Activated T-cell treated with anti-CD3 and anti-CD28 coated beads, Interleukin-2, amount 50 U/mL, for 72 hours (primary cell): ENCODE data around the gene ADAM29. TPM values are rescaled to one million over a fixed set of nuclear protein-coding genes. Genes with fewer than 3 reads are reported as not detected.

Experiments used
- ATAC-seq, 2 donors: fragments of 150-1000 bp; cut with Tn5 transposase; replicated peaks in 1 of 2; 2 replicates each; pipeline ENCODE4 v1.10.0; 2021; ENCODE audit warnings: moderate library complexity in 2 of 2, mild to moderate bottlenecking in 1 of 2
- DNase-seq, 2 donors: peaks; one replicate each; pipeline ENCODE4 v3.0.0; 2021 to 2022; ENCODE audit warnings: mixed read lengths in 1 of 2
- H3K27ac Mint-ChIP-seq: one replicate; pipeline ENCODE4 v1.8.0; 2022; ENCODE audit warnings: mild to moderate bottlenecking, moderate library complexity, mixed read lengths
- H3K27me3 Mint-ChIP-seq: one replicate; pipeline ENCODE4 v1.8.0; 2022; ENCODE audit warnings: low read depth, mixed read lengths
- H3K36me3 Mint-ChIP-seq, 2 donors: one replicate each; pipeline ENCODE4 v1.8.0; 2022; ENCODE audit warnings: mixed read lengths in 2 of 2, mild to moderate bottlenecking in 1 of 2; ENCODE audit not compliant: insufficient read depth in 2 of 2
- H3K4me1 Mint-ChIP-seq: one replicate; pipeline ENCODE4 v1.8.0; 2022; ENCODE audit warnings: low read depth, mixed read lengths
- H3K4me3 Mint-ChIP-seq, 2 donors: one replicate each; pipeline ENCODE4 v1.8.0; 2022; ENCODE audit warnings: mild to moderate bottlenecking in 2 of 2, mixed read lengths in 2 of 2, moderate library complexity in 2 of 2
- H3K9me3 Mint-ChIP-seq, 2 donors: one replicate each; pipeline ENCODE4 v1.8.0; 2022; ENCODE audit warnings: mixed read lengths in 2 of 2
- total RNA-seq, 2 donors: library from RNA; stranded (reverse); gene quantifications; one replicate each; pipeline ENCODE4 v1.2.3, GENCODE V29; 2022

Gene ADAM29
- total RNA-seq, 2 donors from 2014 or later = not detected

GRCh38 chr4:174926958-174927357 is 8.8 kb downstream of the ADAM29 start:
- ATAC-seq (no peak), DNase-seq (no peak)
- Mint-ChIP-seq H3K4me1 (no peaks in the 10 kb centered on the region), H3K27ac (no peak overlapping the region), H3K36me3 (no peaks in the 10 kb centered on the region), H3K9me3 (no peaks in the 10 kb centered on the region), H3K27me3 (no peaks in the 10 kb centered on the region), H3K4me3 (no peak overlapping the region)

- Mint-ChIP-seq H3K4me3 (no peak overlapping the region), H3K36me3 (no peaks in the 10 kb centered on the region), H3K27me3 (no peaks in the 10 kb centered on the region), H3K9me3 (no peaks in the 10 kb centered on the region), H3K4me1 (no peaks in the 10 kb centered on the region), H3K27ac (no peak overlapping the region)
- ATAC-seq = no peak
- DNase-seq = no peak
These were observed 10.0 kb downstream of the ADAM29 start for GRCh38 chr4:174928174-174928573.

DNA sequence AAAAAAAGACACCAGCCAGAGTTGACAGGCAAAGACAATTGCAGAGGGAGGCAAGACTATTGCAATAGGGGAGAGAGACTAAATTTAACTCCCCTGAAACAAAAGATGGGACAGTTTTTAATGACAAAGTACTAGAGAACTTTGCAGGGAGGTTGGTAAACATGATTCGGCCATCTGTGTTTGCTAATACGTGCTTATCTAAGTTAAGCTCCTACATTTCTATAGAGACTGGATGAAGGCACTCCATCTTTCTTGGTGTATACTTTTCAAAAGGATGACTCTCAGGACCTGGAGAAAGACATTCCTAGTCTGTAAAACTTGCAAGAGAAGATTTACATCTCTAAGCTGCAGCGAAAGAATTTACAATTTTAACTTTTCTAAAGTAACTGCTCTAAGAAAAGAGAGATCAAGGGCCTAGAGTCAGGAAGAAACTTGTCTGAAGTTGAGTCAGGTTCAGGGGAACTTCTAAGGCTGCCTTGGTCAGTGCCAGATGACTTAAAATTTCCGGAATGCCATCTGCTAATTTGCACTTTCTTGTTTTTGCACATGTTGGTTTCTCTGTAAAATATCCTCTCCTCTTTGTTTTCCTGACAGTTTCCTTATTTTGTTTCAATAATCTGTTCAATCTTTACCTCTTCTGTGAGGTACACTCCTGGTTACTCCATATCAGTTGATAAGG is 10.6 kb downstream of the ADAM29 start:
- no peaks in the 10 kb centered on the region for H3K27me3 Mint-ChIP-seq
- no peak for DNase-seq
- H3K4me1 Mint-ChIP-seq = no peaks in the 10 kb centered on the region
- no peaks in the 10 kb centered on the region for H3K36me3 Mint-ChIP-seq
- H3K9me3 Mint-ChIP-seq = no peaks in the 10 kb centered on the region
- no peak overlapping the region for H3K27ac Mint-ChIP-seq
- ATAC-seq = no peak
- no peak overlapping the region for H3K4me3 Mint-ChIP-seq

DNA sequence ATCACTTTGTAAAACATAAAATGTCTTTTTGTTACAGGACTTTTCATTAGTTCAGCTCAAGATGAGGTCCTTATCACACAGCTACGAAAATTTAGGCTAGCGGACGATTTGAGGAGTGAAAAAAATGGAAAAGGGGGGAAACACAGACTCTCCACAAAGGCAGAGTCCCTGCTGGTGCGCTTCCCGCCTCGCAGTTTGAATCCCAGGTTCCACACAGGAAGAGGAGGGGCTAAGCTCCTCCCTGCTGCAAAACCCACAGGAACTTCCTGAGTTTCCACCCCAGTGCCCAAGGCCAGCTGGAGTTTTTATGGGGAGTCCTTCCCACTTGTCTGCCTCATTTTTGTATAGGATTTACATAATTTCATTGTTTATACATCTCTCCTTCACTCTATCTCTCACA is 11.2 kb downstream of the ADAM29 start:
- Mint-ChIP-seq H3K9me3 (no peaks in the 10 kb centered on the region), H3K27ac (no peak overlapping the region), H3K36me3 (no peaks in the 10 kb centered on the region), H3K27me3 (no peaks in the 10 kb centered on the region), H3K4me3 (no peak overlapping the region), H3K4me1 (no peaks in the 10 kb centered on the region)
- no peak for ATAC-seq
- no peak for DNase-seq

DNA sequence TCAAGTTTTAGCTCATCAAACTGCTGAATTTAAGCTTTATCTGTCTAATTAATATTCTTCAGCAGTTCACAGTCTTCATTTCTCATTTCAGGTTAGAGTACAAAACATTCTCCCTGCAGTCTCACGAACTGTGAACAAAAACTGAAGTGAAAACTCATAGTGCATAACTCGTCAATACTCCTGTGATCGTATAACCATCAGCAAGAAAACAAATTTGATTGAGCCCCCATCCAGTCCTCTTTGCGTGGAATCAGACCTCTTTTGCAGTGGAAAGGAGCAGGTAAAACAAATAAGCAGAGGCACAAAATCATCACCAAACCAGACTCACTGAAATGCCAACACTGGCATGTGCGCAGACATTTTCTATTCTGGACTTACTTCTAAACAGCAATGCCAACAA is 12.7 kb downstream of the ADAM29 start:
- no peak overlapping the region for H3K27ac Mint-ChIP-seq
- no peak for ATAC-seq
- no peaks in the 10 kb centered on the region for H3K9me3 Mint-ChIP-seq

GRCh38 chr4:174933083-174933482 is 14.9 kb downstream of the ADAM29 start:
- Mint-ChIP-seq H3K27ac (no peak overlapping the region), H3K4me3 (no peak overlapping the region), H3K27me3 (no peaks in the 10 kb centered on the region), H3K36me3 (no peaks in the 10 kb centered on the region), H3K9me3 (peaks cover 2% of the 10 kb centered on the region in 2 donors), H3K4me1 (no peaks in the 10 kb centered on the region)
- ATAC-seq = no peak
- no peak for DNase-seq

More for the DNA sequence above, 12.7 kb downstream of the ADAM29 start:
- Mint-ChIP-seq H3K4me1 (no peaks in the 10 kb centered on the region), H3K36me3 (no peaks in the 10 kb centered on the region), H3K27me3 (no peaks in the 10 kb centered on the region), H3K4me3 (no peak overlapping the region)
- no peak for DNase-seq

GRCh38 chr4:174934360-174934759 is 16.2 kb downstream of the ADAM29 start:
- Mint-ChIP-seq H3K4me3 (no peak overlapping the region), H3K9me3 (peaks cover 2% of the 10 kb centered on the region in 2 donors), H3K4me1 (no peaks in the 10 kb centered on the region), H3K27ac (no peak overlapping the region), H3K27me3 (no peaks in the 10 kb centered on the region), H3K36me3 (no peaks in the 10 kb centered on the region)
- DNase-seq = no peak
- ATAC-seq = no peak

- Mint-ChIP-seq H3K9me3 (peaks cover 2% of the 10 kb centered on the region in 2 donors), H3K36me3 (no peaks in the 10 kb centered on the region), H3K27me3 (no peaks in the 10 kb centered on the region), H3K4me1 (no peaks in the 10 kb centered on the region), H3K4me3 (no peak overlapping the region), H3K27ac (no peak overlapping the region)
- ATAC-seq (no peak), DNase-seq (no peak)
These were observed 17.4 kb downstream of the ADAM29 start for GRCh38 chr4:174935607-174936006.

DNA sequence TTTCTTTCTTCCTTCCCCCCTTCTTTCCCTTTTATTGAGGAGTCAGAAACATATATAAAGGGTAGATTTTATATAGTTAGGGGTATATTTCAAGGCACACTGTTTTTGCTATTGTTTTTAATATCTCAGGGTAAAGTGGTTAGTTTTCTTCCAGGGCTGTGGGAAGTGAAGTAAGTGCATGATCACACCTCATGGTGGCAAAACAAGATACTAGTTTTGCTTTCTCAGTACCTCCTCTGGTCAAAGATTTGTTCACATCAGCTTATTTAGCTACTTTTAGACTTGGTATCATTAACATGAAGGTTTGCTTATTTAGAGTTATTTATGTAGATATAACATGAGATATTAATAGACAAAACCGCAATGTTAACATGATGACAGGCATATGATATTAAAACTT is 21.8 kb downstream of the ADAM29 start:
- Mint-ChIP-seq H3K27ac (no peak overlapping the region), H3K9me3 (peaks cover 4% of the 10 kb centered on the region in 2 donors), H3K27me3 (no peaks in the 10 kb centered on the region), H3K36me3 (no peaks in the 10 kb centered on the region), H3K4me3 (no peak overlapping the region), H3K4me1 (no peaks in the 10 kb centered on the region)
- ATAC-seq (no peak), DNase-seq (no peak)

- DNase-seq = no peak
- H3K4me3 Mint-ChIP-seq = no peak overlapping the region
- no peak overlapping the region for H3K27ac Mint-ChIP-seq
- ATAC-seq = no peak
- no peaks in the 10 kb centered on the region for H3K36me3 Mint-ChIP-seq
- no peaks in the 10 kb centered on the region for H3K27me3 Mint-ChIP-seq
- H3K4me1 Mint-ChIP-seq = no peaks in the 10 kb centered on the region
- H3K9me3 Mint-ChIP-seq = peaks cover 3 to 4% of the 10 kb centered on the region in 2 donors
These were observed 28.1 kb downstream of the ADAM29 start for GRCh38 chr4:174946246-174946645.

DNA sequence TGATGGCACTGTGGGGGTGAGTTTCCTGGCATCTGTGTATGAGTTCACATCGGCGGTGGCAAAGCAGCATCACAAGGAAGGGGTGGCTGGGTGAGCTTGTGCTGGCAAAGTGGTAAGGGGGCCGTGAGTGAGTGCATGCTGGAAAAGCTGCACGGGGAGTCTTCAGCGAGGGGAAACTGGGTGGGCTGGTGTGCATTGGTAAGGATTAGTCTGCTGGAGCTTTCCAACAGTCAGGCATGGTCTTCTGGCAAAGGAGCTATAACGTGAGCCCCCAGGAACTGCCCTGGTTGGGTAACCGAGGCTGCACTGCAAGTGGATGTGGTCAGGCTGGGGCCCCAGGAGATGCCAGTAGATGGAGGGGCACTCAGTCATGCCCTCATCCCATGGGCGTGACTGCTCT is 30.7 kb downstream of the ADAM29 start:
- Mint-ChIP-seq H3K27me3 (no peaks in the 10 kb centered on the region), H3K36me3 (no peaks in the 10 kb centered on the region), H3K4me3 (no peak overlapping the region), H3K9me3 (peaks cover 3% of the 10 kb centered on the region in 2 donors), H3K27ac (no peak overlapping the region), H3K4me1 (no peaks in the 10 kb centered on the region)
- ATAC-seq (no peak), DNase-seq (no peak)

GRCh38 chr4:174972911-174973310 is 54.8 kb downstream of the ADAM29 start:
- Mint-ChIP-seq H3K27me3 (no peaks in the 10 kb centered on the region), H3K4me3 (no peak overlapping the region), H3K27ac (no peak overlapping the region), H3K9me3 (peaks cover 2 to 9% of the 10 kb centered on the region in 2 donors), H3K4me1 (no peaks in the 10 kb centered on the region), H3K36me3 (no peaks in the 10 kb centered on the region)
- DNase-seq (no peak), ATAC-seq (no peak)

GRCh38 chr4:174973336-174973735 is 55.2 kb downstream of the ADAM29 start:
- Mint-ChIP-seq H3K27ac (no peak overlapping the region), H3K4me3 (no peak overlapping the region)
- ATAC-seq = no peak

GRCh38 chr4:174983128-174983750 is 65.1 kb downstream of the ADAM29 start:
- DNase-seq = no peak
- H3K36me3 Mint-ChIP-seq = peaks cover 2 to 3% of the 10 kb centered on the region in 2 donors
- no peak overlapping the region for H3K27ac Mint-ChIP-seq
- H3K27me3 Mint-ChIP-seq = no peaks in the 10 kb centered on the region
- H3K4me3 Mint-ChIP-seq = no peak overlapping the region
- peaks cover 8 to 14% of the 10 kb centered on the region in 2 donors for H3K9me3 Mint-ChIP-seq
- ATAC-seq = no peak
- no peaks in the 10 kb centered on the region for H3K4me1 Mint-ChIP-seq

More at GRCh38 chr4:174973336-174973735, 55.2 kb downstream of the ADAM29 start:
- Mint-ChIP-seq H3K27me3 (no peaks in the 10 kb centered on the region), H3K4me1 (no peaks in the 10 kb centered on the region), H3K36me3 (no peaks in the 10 kb centered on the region), H3K9me3 (peaks cover 2 to 9% of the 10 kb centered on the region in 2 donors)
- no peak for DNase-seq
